Karpas-422 (cell line): ENCODE data around the gene CLEC18C. TPM values are rescaled to one million over a fixed set of nuclear protein-coding genes. Genes with fewer than 3 reads are reported as not detected.
"Not testable (repeated sequence)": the region's sequence is repeated elsewhere in the genome, so short reads cannot be mapped to it uniquely, and the experiment has no call there.

Experiments
- DNase-seq: peaks from one replicate; pipeline ENCODE4 v3.0.0-alpha.2; 2015
- H2AFZ ChIP-seq: fragments of 200-600 bp; sonication (generic); 2 replicates; pipeline ENCODE4 v1.6.1; 2014; ENCODE audit warnings: antibody characterized with exemption, low read length, mixed read lengths
- H3K27ac ChIP-seq: fragments of 200-600 bp; sonication (generic); 2 replicates; pipeline ENCODE4 v1.5.1; 2014; ENCODE audit warnings: mild to moderate bottlenecking, low read length, moderate library complexity
- H3K27me3 ChIP-seq: fragments of 200-600 bp; sonication (generic); 2 replicates; pipeline ENCODE4 v1.6.1; 2014; ENCODE audit warnings: low read length, mixed read lengths
- H3K36me3 ChIP-seq: fragments of 200-600 bp; sonication (generic); 2 replicates; pipeline ENCODE4 v1.6.1; 2014; ENCODE audit warnings: low read length, mixed read lengths; ENCODE audit not compliant: insufficient read depth
- H3K4me1 ChIP-seq: fragments of 200-600 bp; sonication (generic); 2 replicates; pipeline ENCODE4 v1.6.1; 2014; ENCODE audit warnings: mild to moderate bottlenecking, low read length, mixed read lengths
- H3K4me2 ChIP-seq: fragments of 200-600 bp; sonication (generic); 2 replicates; pipeline ENCODE4 v1.6.1; 2014; ENCODE audit warnings: low read length, low read depth, mild to moderate bottlenecking; ENCODE audit not compliant: poor library complexity, severe bottlenecking
- H3K4me3 ChIP-seq: fragments of 200-600 bp; sonication (generic); 2 replicates; pipeline ENCODE4 v1.5.1; 2014; ENCODE audit warnings: mild to moderate bottlenecking, antibody characterized with exemption, low read length, mixed read lengths
- H3K79me2 ChIP-seq: fragments of 200-600 bp; sonication (generic); 2 replicates; pipeline ENCODE4 v1.6.1; 2014; ENCODE audit warnings: mild to moderate bottlenecking, low read length, mixed read lengths
- H3K9ac ChIP-seq: fragments of 200-600 bp; sonication (generic); 2 replicates; pipeline ENCODE4 v1.6.0; 2014; ENCODE audit warnings: low read length
- H3K9me2 ChIP-seq: fragments of 200-600 bp; sonication (generic), shearing (Covaris generic); replicated peaks from 2 replicates; pipeline ENCODE4 v1.6.0; 2014; ENCODE audit warnings: mild to moderate bottlenecking, low read length, moderate library complexity; ENCODE audit not compliant: insufficient read depth
- H3K9me3 ChIP-seq: fragments of 300-700, 200-600 bp; sonication (generic); 2 replicates; pipeline ENCODE4 v1.6.1; 2014; ENCODE audit warnings: low read length, mixed read lengths
- H4K20me1 ChIP-seq: fragments of 200-600 bp; sonication (generic); 2 replicates; pipeline ENCODE4 v1.6.1; 2014; ENCODE audit warnings: mild to moderate bottlenecking, antibody characterized with exemption, low read length, low read depth; ENCODE audit not compliant: insufficient read depth
- small RNA-seq: library from RNA; depleted of rRNA; stranded (forward); fragments of <200 nt; gene quantifications from one replicate; pipeline ENCODE3, GENCODE V24; 2014
- total RNA-seq: library from RNA; depleted of rRNA; stranded (reverse); fragments of >200 nt; shearing (Covaris generic); gene quantifications from 2 replicates; pipeline ENCODE4 v1.2.3, GENCODE V29; 2014; ENCODE audit warnings: low replicate concordance; rRNA removed

CLEC18C gene
- total RNA-seq, 1 experiment from 2014 or later = 0.93 TPM

- H3K27ac ChIP-seq, H3K9me3 ChIP-seq, H2AFZ ChIP-seq, H3K36me3 ChIP-seq, H3K4me3 ChIP-seq, H4K20me1 ChIP-seq, H3K4me1 ChIP-seq, H3K4me2 ChIP-seq, H3K79me2 ChIP-seq, DNase-seq, H3K27me3 ChIP-seq, H3K9me2 ChIP-seq, H3K9ac ChIP-seq: not testable (repeated sequence)
Measured at GRCh38 chr16:70226024-70226423, 52.4 kb downstream of the CLEC18C start.

- H3K27me3 ChIP-seq, H3K4me2 ChIP-seq, H4K20me1 ChIP-seq, H3K9me2 ChIP-seq, H3K4me3 ChIP-seq, H3K9me3 ChIP-seq, H2AFZ ChIP-seq, DNase-seq, H3K36me3 ChIP-seq, H3K79me2 ChIP-seq, H3K27ac ChIP-seq, H3K4me1 ChIP-seq, H3K9ac ChIP-seq: not testable (repeated sequence)
Measured at GRCh38 chr16:70231831-70232230, 58.2 kb downstream of the CLEC18C start.

Small RNA genes lying within 50 kb of the gene (small RNA-seq; reads per million reads assigned to genes)
- gene AC009060.2 = not detected

Other genes with a start within 250 kb of the CLEC18C start
- 3.4 and 4.9 TPM in 2 replicates for gene CLEC18A, start 222.5 kb upstream of the CLEC18C start, total RNA-seq
- 14.7 and 16.3 TPM in 2 replicates for gene PDPR, start 59.5 kb upstream of the CLEC18C start, total RNA-seq
- gene EXOSC6, start 78.2 kb downstream of the CLEC18C start, total RNA-seq = 29.0 and 31.5 TPM in 2 replicates
- gene AARS1, start 115.7 kb downstream of the CLEC18C start, total RNA-seq = 118 and 230 TPM in 2 replicates
- 63.7 and 73.9 TPM in 2 replicates for gene DDX19B, start 125.4 kb downstream of the CLEC18C start, total RNA-seq
- 20.5 and 29.2 TPM in 2 replicates for gene DDX19A, start 173.1 kb downstream of the CLEC18C start, total RNA-seq